Measurements from ENCODE around the gene WDR87.
"Not testable (repeated sequence)": the region's sequence is repeated elsewhere in the genome, so short reads cannot be mapped to it uniquely, and the experiment has no call there.

The WDR87 gene

GRCh38 chr19:37877147-37877546 is 29.2 kb downstream of the WDR87 start:
- no peak for DNase-seq (ENCODE audit: low spot score)

GRCh38 chr19:37876032-37876431 is 30.4 kb downstream of the WDR87 start:
- no peak for DNase-seq (ENCODE audit: low spot score)

GRCh38 chr19:37874784-37875183 is 31.6 kb downstream of the WDR87 start:
- no peak for DNase-seq (ENCODE audit: low spot score)

- DNase-seq (ENCODE audit: low spot score): no peak
Measured at GRCh38 chr19:37872383-37872782, 34.0 kb downstream of the WDR87 start.

GRCh38 chr19:37869766-37870340 is 36.5 kb downstream of the WDR87 start:
- no peak for DNase-seq (ENCODE audit: low spot score)

- DNase-seq (ENCODE audit: low spot score): no peak
Measured at GRCh38 chr19:37867831-37868230, 38.6 kb downstream of the WDR87 start.

GRCh38 chr19:37865930-37866329 is 40.5 kb downstream of the WDR87 start:
- DNase-seq (ENCODE audit: low spot score): not testable (repeated sequence)

GRCh38 chr19:37864501-37864900 is 41.9 kb downstream of the WDR87 start:
- no peak for DNase-seq (ENCODE audit: low spot score)

- peak; percentile 3 for DNase-seq (ENCODE audit: low spot score)
Measured at GRCh38 chr19:37855098-37855497, 51.3 kb downstream of the WDR87 start.

GRCh38 chr19:37845932-37846331 is 60.5 kb downstream of the WDR87 start:
- no peak for DNase-seq (ENCODE audit: low spot score)
